ENCODE measurements around the gene CLDN24.

Gene CLDN24

DNA sequence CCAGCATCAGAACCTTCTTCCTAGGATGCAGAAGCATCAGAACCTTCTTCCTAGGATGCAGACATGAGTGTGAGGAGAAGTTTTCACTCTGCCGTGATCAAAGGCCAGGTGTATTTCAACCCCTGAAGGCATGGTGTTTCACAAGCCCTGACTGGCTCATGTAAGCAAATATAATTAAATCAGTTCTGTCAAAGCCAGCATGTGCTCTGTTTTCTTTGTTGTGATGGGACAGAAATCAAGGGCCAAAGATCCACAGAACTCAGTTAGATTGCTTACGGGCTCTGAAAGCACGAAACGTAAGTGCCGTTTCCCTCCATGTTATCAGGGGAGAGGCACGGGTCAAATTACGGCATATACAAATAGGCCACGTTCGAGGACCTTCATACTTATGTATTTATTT is 32.0 kb upstream of the CLDN24 start:
- Histone ChIP-seq H3K79me2 (ENCODE audit: insufficient read depth, low read length) (no peaks in the 10 kb centered on the region), H3K4me3 (ENCODE audit: low read depth, low read length, poor library complexity, severe bottlenecking) (no peak overlapping the region), H3K4me2 (ENCODE audit: low read length) (no peak overlapping the region), H3K27me3 (ENCODE audit: insufficient read depth, low read length) (0 out of 2 replicates have a peak, but pooled peaks cover 4% of the 10 kb centered on the region), H3K9me3 (ENCODE audit: low read length) (no peaks in the 10 kb centered on the region), H3F3A (ENCODE audit: insufficient read depth, low read length) (no peaks in the 10 kb centered on the region), H3K9ac (ENCODE audit: low read length) (no peak overlapping the region), H3K4me1 (ENCODE audit: insufficient read depth, low read length, severe bottlenecking) (no peaks in the 10 kb centered on the region), H2AFZ (ENCODE audit: low read length) (no peak overlapping the region), H4K20me1 (ENCODE audit: insufficient read depth, low read length) (no peaks in the 10 kb centered on the region), H3K27ac (ENCODE audit: low read depth, low read length, poor library complexity, severe bottlenecking) (no peak overlapping the region), H3K9me2 (ENCODE audit: low read depth, low read length) (no peaks in the 10 kb centered on the region), H3K36me3 (ENCODE audit: insufficient read depth, low read length) (no peaks in the 10 kb centered on the region)
- TF ChIP-seq, protein P1, sequence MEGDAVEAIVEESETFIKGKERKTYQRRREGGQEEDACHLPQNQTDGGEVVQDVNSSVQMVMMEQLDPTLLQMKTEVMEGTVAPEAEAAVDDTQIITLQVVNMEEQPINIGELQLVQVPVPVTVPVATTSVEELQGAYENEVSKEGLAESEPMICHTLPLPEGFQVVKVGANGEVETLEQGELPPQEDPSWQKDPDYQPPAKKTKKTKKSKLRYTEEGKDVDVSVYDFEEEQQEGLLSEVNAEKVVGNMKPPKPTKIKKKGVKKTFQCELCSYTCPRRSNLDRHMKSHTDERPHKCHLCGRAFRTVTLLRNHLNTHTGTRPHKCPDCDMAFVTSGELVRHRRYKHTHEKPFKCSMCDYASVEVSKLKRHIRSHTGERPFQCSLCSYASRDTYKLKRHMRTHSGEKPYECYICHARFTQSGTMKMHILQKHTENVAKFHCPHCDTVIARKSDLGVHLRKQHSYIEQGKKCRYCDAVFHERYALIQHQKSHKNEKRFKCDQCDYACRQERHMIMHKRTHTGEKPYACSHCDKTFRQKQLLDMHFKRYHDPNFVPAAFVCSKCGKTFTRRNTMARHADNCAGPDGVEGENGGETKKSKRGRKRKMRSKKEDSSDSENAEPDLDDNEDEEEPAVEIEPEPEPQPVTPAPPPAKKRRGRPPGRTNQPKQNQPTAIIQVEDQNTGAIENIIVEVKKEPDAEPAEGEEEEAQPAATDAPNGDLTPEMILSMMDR (IDR thresholded peaks at IDR 0.05; ENCODE audit: low read length), result no peak
- no peak for TF ChIP-seq EZH2 (IDR thresholded peaks at IDR 0.05; ENCODE audit: borderline replicate concordance, low read length)

DNA sequence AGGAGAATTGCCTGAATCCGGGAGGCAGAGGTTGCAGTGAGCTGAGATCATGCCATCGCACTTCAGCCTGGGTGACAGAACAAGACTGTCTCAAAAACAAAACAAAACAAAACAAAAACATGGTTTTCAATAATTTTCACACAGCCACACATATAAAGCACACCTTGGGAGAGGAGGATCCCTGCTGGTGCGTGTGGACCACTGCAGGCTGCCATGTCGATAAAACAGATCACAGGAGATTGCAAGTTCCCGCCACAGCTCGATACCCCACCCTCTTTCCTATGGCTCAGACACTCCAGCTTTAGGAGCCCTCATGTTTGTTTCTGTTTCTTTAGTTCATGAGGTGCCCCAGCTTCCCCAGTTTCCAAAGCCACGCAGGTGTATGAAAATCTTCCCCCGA is 31.3 kb upstream of the CLDN24 start:
- H3K9me2 ChIP-seq (ENCODE audit: low read depth, low read length), result no peaks in the 10 kb centered on the region
- no peaks in the 10 kb centered on the region for H3K4me1 ChIP-seq (ENCODE audit: insufficient read depth, low read length, severe bottlenecking)
- no peaks in the 10 kb centered on the region for H3K9me3 ChIP-seq (ENCODE audit: low read length)
- no peak overlapping the region for H3K4me2 ChIP-seq (ENCODE audit: low read length)
- H3F3A ChIP-seq (ENCODE audit: insufficient read depth, low read length), result no peaks in the 10 kb centered on the region
- TF ChIP-seq, protein P1 (IDR thresholded peaks at IDR 0.05; ENCODE audit: low read length), result no peak
- TF ChIP-seq EZH2 (IDR thresholded peaks at IDR 0.05; ENCODE audit: borderline replicate concordance, low read length), result no peak
- H4K20me1 ChIP-seq (ENCODE audit: insufficient read depth, low read length), result no peaks in the 10 kb centered on the region
- H3K4me3 ChIP-seq (ENCODE audit: low read depth, low read length, poor library complexity, severe bottlenecking), result no peak overlapping the region
- no peak overlapping the region for H3K27ac ChIP-seq (ENCODE audit: low read depth, low read length, poor library complexity, severe bottlenecking)
- no peak overlapping the region for H3K9ac ChIP-seq (ENCODE audit: low read length)
- H3K27me3 ChIP-seq (ENCODE audit: insufficient read depth, low read length), result 0 out of 2 replicates have a peak, but pooled peaks cover 4% of the 10 kb centered on the region
- no peak overlapping the region for H2AFZ ChIP-seq (ENCODE audit: low read length)
- H3K36me3 ChIP-seq (ENCODE audit: insufficient read depth, low read length), result no peaks in the 10 kb centered on the region
- no peaks in the 10 kb centered on the region for H3K79me2 ChIP-seq (ENCODE audit: insufficient read depth, low read length)

DNA sequence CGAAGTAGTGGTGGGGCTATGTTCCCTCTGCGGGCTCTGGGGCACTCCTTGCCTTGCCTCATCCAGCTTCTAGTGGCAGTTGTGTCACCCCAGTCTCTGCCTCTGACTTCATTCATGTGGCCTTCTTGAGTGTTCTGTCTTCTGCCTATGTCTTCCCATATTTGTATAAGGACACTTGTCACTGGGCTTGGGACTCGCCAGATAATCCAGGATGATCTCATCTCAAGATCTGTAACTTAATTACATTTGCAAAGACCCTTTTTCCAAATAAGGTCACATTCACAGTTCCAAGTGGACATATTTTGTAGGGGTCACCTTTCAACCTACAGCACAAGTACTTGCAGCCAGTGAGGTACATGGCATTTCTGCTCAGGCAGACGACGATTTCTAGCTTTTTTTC is 30.3 kb upstream of the CLDN24 start:
- no peaks in the 10 kb centered on the region for H3K4me1 ChIP-seq (ENCODE audit: insufficient read depth, low read length, severe bottlenecking)
- no peak overlapping the region for H3K4me3 ChIP-seq (ENCODE audit: low read depth, low read length, poor library complexity, severe bottlenecking)
- H4K20me1 ChIP-seq (ENCODE audit: insufficient read depth, low read length), result no peaks in the 10 kb centered on the region
- no peaks in the 10 kb centered on the region for H3K9me2 ChIP-seq (ENCODE audit: low read depth, low read length)
- 0 out of 2 replicates have a peak, but pooled peaks cover 4% of the 10 kb centered on the region for H3K27me3 ChIP-seq (ENCODE audit: insufficient read depth, low read length)
- no peak overlapping the region for H3K4me2 ChIP-seq (ENCODE audit: low read length)
- H3K9me3 ChIP-seq (ENCODE audit: low read length), result no peaks in the 10 kb centered on the region
- H3K36me3 ChIP-seq (ENCODE audit: insufficient read depth, low read length), result no peaks in the 10 kb centered on the region
- H3K27ac ChIP-seq (ENCODE audit: low read depth, low read length, poor library complexity, severe bottlenecking), result no peak overlapping the region
- H2AFZ ChIP-seq (ENCODE audit: low read length), result no peak overlapping the region
- H3K79me2 ChIP-seq (ENCODE audit: insufficient read depth, low read length), result no peaks in the 10 kb centered on the region
- TF ChIP-seq, protein P1 (IDR thresholded peaks at IDR 0.05; ENCODE audit: low read length), result no peak
- no peak for TF ChIP-seq EZH2 (IDR thresholded peaks at IDR 0.05; ENCODE audit: borderline replicate concordance, low read length)
- no peaks in the 10 kb centered on the region for H3F3A ChIP-seq (ENCODE audit: insufficient read depth, low read length)
- no peak overlapping the region for H3K9ac ChIP-seq (ENCODE audit: low read length)

Measured in OCI-LY1 (cell line).